ENCODE data around the gene CARNS1.

The CARNS1 gene

DNA sequence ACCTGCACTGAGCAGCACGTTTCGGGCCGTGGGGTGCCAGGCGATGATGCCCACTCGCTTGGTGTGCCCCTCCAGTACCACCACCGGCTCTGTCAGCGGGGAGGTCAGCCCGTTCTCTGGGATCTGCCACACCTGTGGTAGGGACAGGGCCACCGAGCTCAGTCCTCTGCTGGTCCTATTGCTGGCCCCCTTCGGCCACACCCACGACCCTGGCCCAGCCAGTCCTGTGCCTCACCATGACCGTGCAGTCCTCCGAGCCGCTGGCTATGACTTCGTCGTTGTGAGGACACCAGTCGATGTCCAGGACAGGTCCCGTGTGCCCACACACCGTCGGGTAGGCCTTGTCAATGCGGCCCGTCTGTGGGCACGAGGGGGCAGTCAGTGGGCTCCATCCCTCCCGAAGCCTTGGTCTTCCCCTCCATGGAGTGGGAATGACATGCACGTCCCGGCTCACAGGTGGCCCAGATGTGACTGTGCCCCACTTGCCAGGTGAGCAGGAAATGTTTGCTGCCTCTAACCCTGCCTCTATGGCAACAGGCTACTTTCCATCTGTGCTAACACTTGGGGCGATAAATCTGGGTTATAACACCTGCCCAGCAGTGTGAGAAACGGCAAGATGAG is 26.4 kb downstream of the CARNS1 start:
- no peaks in the 10 kb centered on the region for H3K9me3 Mint-ChIP-seq
- H3K4me3 Mint-ChIP-seq = peak overlapping the region; percentile 60
- no peak overlapping the region for H3K27ac Mint-ChIP-seq
- peaks cover 71% of the 10 kb centered on the region for H3K4me1 Mint-ChIP-seq (ENCODE audit: low read depth)
- peaks cover 6% of the 10 kb centered on the region for H3K36me3 Mint-ChIP-seq (ENCODE audit: low read depth)
- no peaks in the 10 kb centered on the region for H3K27me3 Mint-ChIP-seq

DNA sequence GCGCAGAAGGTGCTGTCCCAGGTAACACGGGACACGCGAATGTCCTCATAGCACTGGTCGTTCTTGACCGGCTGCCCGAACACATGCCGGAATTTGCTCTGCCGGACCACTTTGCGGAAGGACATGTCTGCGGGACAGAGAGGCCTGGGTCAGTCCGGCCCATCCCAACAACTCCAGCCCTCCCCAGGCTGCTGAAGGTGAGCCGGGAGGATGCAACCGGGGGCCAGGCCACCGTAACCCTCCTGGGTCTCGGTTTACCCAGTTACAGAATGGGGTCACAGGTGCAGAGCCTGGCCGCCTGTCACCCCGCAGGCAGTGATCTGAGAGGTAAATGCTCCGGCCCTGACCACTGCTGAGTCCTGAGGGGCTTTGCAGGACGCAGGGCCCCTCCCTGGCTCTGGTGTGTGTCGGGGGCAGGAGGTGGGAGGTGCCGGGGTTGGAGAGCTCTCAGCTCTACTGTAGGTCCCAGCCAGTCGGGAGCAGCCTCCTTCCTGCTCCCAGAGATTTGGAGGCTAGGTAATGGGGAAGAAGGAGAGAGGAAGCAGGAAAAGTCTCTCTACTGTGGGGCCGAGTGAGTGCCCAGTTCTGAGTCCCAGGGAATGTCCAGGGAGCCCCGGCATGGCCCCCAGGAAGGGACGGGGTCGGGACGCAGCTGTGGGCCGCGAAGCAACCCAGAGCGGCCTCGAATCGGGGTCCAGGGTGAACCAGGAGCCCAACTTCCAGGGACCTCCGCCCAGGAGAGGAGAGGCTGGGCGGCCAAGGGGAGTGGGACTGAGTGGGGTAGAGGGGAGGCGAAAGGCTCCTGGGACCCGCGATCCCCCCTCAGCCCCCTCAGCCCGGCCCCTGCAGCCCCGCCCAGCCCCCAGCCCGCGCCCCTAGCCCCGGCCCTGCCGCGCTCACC is 27.3 kb downstream of the CARNS1 start:
- peaks cover 77% of the 10 kb centered on the region for H3K4me1 Mint-ChIP-seq (ENCODE audit: low read depth)
- H3K36me3 Mint-ChIP-seq (ENCODE audit: low read depth) = peaks cover 3% of the 10 kb centered on the region
- no peaks in the 10 kb centered on the region for H3K9me3 Mint-ChIP-seq
- H3K4me3 Mint-ChIP-seq = peak overlapping the region; percentile 60
- no peaks in the 10 kb centered on the region for H3K27me3 Mint-ChIP-seq
- H3K27ac Mint-ChIP-seq = peak overlapping the region; percentile 89

DNA sequence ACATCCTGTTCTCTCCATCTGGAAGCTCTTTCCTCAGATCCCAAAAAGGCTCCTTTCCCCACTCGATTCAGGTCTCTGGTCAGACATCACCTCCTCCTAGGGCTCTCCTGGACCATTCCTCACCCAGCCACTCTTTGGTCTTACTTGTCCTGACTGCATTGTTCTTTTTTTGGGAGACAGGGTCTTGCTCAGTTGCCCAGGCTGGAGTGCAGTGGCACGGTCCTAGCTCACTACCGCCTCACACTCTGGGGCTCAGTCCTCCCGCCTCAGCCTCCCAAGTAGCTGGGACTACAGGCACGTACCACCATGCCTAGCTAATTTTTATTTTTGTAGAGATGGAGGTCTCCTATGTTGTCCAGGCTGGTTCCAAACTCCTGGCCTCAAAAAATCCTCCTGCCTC is 30.0 kb downstream of the CARNS1 start:
- H3K4me3 Mint-ChIP-seq = no peak overlapping the region
- H3K36me3 Mint-ChIP-seq (ENCODE audit: low read depth) = no peaks in the 10 kb centered on the region
- H3K27ac Mint-ChIP-seq = peak overlapping the region; percentile 0
- peaks cover 77% of the 10 kb centered on the region for H3K4me1 Mint-ChIP-seq (ENCODE audit: low read depth)
- no peaks in the 10 kb centered on the region for H3K9me3 Mint-ChIP-seq
- no peaks in the 10 kb centered on the region for H3K27me3 Mint-ChIP-seq

DNA sequence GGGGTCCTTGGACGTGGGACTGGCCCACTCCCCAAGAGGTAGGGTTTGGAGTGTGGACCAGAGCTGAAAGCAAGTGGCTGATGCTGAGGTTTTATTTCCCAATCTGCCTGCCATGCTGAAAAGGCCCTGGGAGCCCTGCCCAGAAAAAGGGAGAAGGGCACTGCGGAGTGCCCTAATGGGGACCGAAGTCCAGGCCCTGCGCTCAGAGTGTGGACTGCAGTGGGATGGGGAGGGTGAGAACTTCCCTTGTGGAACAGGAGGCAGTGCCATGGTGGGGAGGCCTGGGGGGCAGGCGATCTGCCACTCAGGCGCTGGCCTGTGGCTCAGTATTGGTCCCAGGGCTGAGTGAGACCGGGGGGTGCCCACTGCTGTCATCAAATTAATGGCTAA is 32.7 kb downstream of the CARNS1 start:
- Mint-ChIP-seq H3K4me1 (ENCODE audit: low read depth) (peaks cover 60% of the 10 kb centered on the region), H3K9me3 (no peaks in the 10 kb centered on the region), H3K36me3 (ENCODE audit: low read depth) (no peaks in the 10 kb centered on the region), H3K27me3 (no peaks in the 10 kb centered on the region), H3K27ac (no peak overlapping the region), H3K4me3 (no peak overlapping the region)

DNA sequence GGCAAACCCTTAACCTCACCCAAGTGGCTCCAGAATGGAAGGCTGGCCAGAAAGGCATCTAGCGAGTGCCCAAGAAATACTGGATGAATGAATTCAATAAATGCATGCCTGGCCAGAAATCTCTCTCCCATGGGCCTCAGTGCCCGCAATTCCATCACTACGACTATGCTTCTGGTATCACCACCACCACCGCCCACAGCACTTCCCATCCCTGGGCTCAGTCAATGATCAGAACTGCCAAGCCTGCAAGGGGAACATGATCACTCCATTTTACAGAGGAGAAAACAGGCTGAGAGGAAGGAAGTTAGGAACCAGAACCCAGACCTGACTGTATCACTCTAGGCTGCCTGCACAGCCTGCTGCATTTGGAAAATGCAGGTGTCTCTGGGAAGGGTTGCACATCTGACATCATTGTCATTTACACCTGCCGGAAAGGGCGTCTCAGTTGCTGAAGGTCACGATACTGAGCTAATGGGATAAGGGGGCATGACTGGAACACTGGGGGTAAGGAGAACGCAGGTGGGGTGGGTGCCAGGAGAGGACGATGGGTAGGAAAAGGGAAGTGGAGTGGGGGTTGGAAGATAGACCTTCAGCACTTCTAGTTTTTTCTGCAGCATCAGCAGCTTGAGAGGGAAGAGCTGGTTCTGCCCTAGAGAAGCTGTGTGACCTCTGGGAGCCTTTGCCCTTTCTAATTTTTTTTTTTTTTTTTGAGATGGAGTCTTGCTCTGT is 33.8 kb downstream of the CARNS1 start:
- no peak overlapping the region for H3K4me3 Mint-ChIP-seq
- H3K27me3 Mint-ChIP-seq = no peaks in the 10 kb centered on the region
- H3K9me3 Mint-ChIP-seq = no peaks in the 10 kb centered on the region
- H3K36me3 Mint-ChIP-seq (ENCODE audit: low read depth) = no peaks in the 10 kb centered on the region
- H3K4me1 Mint-ChIP-seq (ENCODE audit: low read depth) = peaks cover 52% of the 10 kb centered on the region
- no peak overlapping the region for H3K27ac Mint-ChIP-seq

DNA sequence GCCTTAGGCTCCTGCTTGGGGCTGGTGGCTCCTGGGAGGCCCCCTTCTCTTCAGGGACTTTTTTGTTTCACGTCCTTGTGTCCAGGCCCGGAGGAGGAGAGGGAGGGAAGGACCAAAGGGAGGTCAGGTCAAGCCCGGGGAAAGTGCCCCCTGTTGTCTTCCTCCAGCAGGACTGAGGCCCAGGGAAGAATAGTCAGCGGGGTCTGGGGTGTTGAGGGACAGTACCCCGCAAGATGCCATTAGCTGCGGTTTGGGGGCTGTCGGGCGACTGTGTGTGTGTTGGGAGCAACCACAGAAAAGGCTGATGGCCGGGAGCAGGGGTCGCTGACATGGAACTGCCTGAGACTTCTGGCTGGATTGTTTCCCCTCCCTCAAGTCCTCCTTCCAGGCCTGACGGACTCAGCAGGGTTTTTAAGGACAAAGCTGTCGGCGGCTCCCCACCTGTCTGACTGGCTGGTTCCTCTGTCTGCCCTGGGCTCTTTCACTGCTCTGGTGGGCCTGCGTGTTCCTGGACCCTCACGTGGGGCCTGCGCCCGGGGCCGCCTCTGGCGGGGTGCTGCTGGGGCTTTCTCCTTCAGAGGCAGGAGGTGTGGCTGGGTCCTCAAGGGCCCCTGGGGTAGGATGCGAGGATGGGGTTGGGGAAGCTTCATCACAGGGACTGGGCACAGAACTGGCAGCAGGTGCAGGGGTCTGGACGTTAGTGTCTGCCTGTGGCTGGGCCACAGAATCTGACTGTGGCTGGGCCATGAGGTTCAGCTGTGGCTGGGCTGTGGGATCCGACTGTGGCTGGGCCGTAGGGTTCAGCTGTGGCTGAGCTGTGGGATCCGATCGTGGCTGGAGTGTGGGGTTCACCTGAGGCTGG is 35.5 kb downstream of the CARNS1 start:
- no peaks in the 10 kb centered on the region for H3K9me3 Mint-ChIP-seq

DNA sequence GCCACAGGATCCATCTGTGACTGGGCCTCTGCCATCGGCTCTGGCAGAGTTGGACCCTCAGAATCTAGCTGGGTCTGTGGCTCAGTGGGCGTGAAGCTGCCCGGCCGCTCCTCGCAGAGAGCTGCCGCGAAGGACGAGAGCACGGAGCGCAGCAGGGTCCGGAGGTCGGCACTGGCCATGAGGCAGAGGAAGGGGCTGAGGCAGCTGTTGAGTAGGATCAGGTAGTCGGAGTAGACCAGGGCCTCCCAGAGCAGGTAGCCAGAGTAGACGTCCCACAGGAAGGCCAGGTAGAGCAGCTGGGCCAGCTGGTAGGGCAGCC is 36.1 kb downstream of the CARNS1 start:
- H3K27ac Mint-ChIP-seq = no peak overlapping the region
- H3K4me1 Mint-ChIP-seq (ENCODE audit: low read depth) = peaks cover 32% of the 10 kb centered on the region
- no peaks in the 10 kb centered on the region for H3K9me3 Mint-ChIP-seq
- H3K36me3 Mint-ChIP-seq (ENCODE audit: low read depth) = no peaks in the 10 kb centered on the region
- H3K4me3 Mint-ChIP-seq = no peak overlapping the region
- H3K27me3 Mint-ChIP-seq = no peaks in the 10 kb centered on the region

More for the DNA sequence above, 35.5 kb downstream of the CARNS1 start:
- Mint-ChIP-seq H3K27me3 (no peaks in the 10 kb centered on the region), H3K36me3 (ENCODE audit: low read depth) (no peaks in the 10 kb centered on the region), H3K4me1 (ENCODE audit: low read depth) (peaks cover 36% of the 10 kb centered on the region), H3K27ac (no peak overlapping the region), H3K4me3 (no peak overlapping the region)

DNA sequence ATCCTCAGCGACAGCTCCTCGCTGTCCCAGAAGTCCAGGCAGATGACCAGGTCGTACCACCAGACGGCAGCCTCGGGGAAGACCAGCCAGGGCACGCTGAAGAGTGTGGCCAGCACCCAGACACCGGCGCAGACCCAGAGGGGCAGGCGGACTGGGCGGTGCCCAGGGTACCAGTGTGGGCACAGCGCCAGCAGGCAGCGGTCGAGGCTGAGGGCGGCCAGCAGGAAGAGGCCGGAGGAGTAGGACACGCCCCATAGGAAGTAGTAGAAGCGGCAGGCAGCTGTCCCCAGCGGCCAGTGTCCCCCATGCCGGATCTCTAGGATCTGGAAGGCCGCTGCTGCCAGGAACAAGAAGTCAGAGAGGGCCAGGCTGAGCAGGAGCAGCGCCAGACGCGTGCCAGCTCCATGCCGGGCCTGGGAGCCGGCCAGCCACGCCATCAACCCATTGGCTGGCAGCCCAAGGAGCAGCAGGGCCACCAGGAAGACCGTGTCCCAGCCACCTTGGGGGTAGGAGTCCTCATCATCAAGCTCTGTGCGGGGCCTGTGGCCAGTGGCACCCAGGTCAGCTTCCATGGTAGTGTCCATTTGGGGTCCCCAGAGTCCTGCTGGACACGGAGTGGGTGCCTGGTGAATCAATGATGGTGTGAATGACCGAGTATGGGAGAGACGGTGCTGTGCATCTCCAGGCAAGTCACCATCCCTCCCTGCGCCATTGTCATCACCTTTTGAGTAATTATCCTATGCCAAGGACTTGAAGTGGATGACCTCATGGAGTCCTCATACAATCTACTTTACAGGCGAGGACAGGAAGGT is 36.9 kb downstream of the CARNS1 start, which contains the start of gene GPR152:
GPR152 (minus strand) TSS at position 589 of the 812 bp plus-strand sequence; CDS start at position 584, 5 bp downstream.
- no peak within 1 kb of the TSS for H3K27ac Mint-ChIP-seq

DNA sequence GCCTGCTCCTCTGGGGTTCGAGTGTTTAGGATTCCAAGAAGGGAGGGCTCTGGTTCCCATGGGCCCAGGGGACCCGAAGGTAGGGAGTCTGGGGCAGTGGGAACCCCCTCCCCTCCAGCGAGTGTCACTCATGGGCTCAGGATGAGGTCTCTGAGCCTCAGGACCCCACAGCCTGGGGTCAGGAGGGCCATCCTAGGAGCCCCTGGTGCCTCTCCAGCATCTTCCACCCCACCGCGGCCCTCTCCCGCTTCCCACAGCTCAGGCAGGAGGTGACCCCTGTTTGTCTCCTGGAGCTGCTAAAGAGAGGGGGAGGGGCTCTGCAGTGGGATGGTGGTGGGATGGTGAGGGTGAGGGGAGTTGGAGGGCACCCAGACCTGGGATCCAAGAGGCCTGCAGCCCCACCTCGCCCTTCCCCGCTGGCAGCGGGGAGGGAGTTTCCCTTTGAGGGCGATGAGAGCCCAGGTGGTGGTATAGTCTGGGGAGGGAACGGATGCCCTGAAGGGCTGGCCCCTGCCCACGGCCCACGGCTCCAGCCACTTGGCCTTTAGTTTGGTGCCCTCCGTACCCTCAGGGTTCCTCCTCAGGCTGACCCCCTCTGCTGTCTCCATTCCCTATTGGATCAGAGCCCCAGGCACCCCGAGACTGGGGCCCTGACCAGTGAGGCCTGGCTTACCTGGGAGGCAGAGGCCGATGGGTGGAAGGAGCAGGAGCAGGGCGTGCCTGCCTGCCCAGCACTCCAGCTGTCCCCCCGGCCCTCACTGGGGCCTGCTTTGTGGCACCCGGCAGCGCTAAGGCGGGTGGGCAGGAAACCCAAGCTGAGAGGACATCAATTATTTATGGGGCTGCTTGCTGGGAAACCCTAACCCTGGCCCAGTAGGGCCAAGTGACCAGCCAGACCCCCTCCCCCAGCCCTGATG is 38.6 kb downstream of the CARNS1 start:
- Mint-ChIP-seq H3K27me3 (no peaks in the 10 kb centered on the region), H3K4me1 (ENCODE audit: low read depth) (peaks cover 16% of the 10 kb centered on the region), H3K4me3 (no peak overlapping the region), H3K27ac (no peak overlapping the region), H3K9me3 (no peaks in the 10 kb centered on the region), H3K36me3 (ENCODE audit: low read depth) (no peaks in the 10 kb centered on the region)

More for the DNA sequence above, 36.9 kb downstream of the CARNS1 start, which contains the start of gene GPR152:
- H3K27me3 Mint-ChIP-seq = no peaks in the 10 kb centered on the region
- no peak within 1 kb of the TSS for H3K4me3 Mint-ChIP-seq
- H3K9me3 Mint-ChIP-seq = no peaks in the 10 kb centered on the region
- H3K4me1 Mint-ChIP-seq (ENCODE audit: low read depth) = peaks cover 26% of the 10 kb centered on the region
- H3K36me3 Mint-ChIP-seq (ENCODE audit: low read depth) = no peaks in the 10 kb centered on the region

DNA sequence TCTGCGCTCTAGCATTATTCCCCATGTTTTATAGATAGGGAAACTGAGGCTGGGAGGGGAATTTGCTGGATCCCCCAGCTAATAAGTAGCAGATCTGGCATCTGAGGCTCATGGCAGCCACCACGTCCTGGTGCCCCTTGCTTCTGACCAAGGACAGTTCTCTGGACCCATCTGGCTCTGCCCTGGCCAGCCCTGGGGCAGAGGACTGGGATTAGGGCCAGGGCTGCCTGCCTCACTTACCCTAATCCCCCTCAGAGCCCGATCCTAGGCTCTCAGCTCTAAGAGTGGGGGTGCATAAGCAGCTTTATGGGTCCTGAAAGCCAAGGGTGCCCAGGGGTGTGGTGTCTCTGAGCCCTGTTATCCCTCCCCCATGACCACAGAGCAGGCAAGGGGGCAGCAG is 39.6 kb downstream of the CARNS1 start, which contains the start of gene CABP4:
CABP4 (plus strand) TSS at position 301 of the 400 bp plus-strand sequence; CDS start at position 371, 70 bp downstream.
- Mint-ChIP-seq H3K4me3 (no peak within 1 kb of the TSS), H3K4me1 (ENCODE audit: low read depth) (peaks cover 18% of the 10 kb centered on the region), H3K9me3 (no peaks in the 10 kb centered on the region), H3K27ac (no peak within 1 kb of the TSS), H3K27me3 (no peaks in the 10 kb centered on the region), H3K36me3 (ENCODE audit: low read depth) (no peaks in the 10 kb centered on the region)

DNA sequence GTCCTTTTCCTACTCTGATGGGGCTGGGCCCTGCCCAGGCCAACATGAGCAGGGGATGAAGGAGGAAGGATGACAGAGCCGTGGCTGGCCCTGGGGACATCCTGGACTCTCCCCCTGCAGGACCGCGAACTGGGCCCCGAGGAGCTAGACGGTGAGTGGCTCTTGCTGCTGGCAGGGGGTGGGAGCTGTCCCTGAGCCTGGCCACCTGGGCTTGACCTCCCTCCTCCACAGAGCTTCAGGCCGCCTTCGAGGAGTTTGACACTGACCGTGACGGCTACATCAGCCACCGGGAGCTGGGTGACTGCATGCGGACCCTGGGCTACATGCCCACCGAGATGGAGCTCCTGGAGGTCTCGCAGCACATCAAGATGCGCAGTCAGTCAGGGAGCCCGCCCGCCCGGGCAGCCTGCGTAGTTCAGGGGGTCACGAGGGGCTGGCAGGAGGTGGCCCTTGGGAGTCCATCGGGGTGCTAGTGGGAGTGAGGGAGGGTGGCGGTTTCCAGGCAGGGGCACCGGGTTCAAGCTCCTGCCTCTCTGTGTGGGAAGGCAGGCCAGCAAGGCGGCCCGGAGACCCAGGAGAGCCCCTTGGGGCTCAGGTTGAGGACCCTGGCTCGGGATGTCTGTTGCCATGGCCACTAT is 40.7 kb downstream of the CARNS1 start:
- Mint-ChIP-seq H3K4me3 (no peak overlapping the region), H3K27me3 (no peaks in the 10 kb centered on the region), H3K36me3 (ENCODE audit: low read depth) (no peaks in the 10 kb centered on the region), H3K4me1 (ENCODE audit: low read depth) (peaks cover 20% of the 10 kb centered on the region), H3K27ac (no peak overlapping the region), H3K9me3 (no peaks in the 10 kb centered on the region)

DNA sequence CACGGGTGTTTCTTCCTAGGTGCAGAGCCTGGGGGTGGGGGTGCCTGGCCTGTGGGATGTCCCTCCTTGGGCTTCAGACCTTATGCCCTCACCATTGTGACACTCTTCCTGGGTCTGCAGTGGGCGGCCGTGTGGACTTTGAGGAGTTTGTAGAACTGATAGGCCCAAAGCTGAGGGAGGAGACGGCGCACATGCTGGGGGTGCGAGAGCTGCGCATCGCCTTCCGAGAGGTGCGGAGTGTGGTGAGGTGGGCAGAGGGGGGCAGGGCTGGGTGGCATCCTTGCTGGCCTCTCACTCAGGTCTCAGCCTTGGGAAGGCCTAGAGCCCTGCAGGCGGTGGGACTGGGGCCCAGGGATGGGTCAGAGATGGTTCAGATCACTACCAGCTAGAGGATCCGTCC is 42.0 kb downstream of the CARNS1 start:
- H3K27me3 Mint-ChIP-seq = no peaks in the 10 kb centered on the region
- no peaks in the 10 kb centered on the region for H3K36me3 Mint-ChIP-seq (ENCODE audit: low read depth)
- no peak overlapping the region for H3K27ac Mint-ChIP-seq
- H3K4me3 Mint-ChIP-seq = no peak overlapping the region
- peaks cover 17% of the 10 kb centered on the region for H3K4me1 Mint-ChIP-seq (ENCODE audit: low read depth)
- no peaks in the 10 kb centered on the region for H3K9me3 Mint-ChIP-seq

All from stimulated activated naive CD8-positive, alpha-beta T cell treated with anti-CD3 and anti-CD28 coated beads, Interleukin-15, Interleukin-2, amounts not matched to agents 100 ng/mL and 50 ng/mL, for 24 hours (primary cell).